Measurements from ENCODE around the gene ZFYVE16. TPM values are rescaled to one million over a fixed set of nuclear protein-coding genes. Genes with fewer than 3 reads are reported as not detected.

Gene ZFYVE16
- total RNA-seq: 21.2 and 21.8 TPM in 2 replicates

GRCh38 chr5:80407735-80408483, at the start of gene ZFYVE16:
ZFYVE16 (plus strand) TSS chr5:80408064; CDS start chr5:80434148, 26,084 bp downstream.

DNA sequence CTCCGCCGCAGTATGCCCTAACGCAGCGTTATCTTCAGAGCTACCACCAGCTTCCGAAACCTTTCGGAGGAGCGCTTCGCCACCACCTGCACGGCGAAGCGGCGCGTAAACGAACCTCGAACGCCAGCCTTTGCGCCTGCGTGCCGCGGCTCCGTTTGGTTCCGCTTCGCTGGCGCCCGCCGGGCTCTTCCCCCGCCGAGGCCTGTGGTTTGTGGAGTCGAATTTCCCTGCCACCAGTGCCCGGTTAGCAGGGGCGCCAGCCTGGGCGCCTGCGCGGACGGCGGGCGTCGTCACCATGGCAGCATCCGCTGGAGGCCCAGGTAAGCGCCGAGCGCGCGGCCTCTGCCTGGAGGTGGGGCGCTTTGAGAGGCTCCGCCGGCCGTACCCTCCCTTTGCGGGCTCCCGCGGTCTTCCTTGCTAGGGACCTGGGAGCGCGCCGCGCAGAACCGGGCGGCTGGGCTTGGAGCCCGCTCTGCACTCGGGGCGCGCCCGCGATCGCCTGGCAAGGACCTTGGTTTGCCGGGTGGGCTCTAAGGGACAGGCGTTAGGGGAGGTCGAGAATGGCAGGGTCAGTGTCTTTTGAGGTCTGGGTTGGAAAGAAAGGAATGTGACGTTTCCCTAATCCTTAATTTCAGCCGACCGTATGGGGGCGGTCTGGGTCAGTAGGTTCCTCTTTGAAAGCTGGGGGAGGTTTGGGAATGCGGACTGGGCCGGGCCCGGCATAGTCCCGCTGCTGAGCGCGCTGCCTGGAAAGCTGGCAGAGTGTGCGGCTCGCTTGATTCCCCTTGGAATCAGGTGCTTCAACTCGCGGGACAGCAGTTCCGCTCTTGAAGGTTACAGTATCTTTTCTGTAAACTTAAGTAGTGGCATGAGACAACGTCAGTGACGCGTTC, 80.2 kb downstream of the ZFYVE16 start, which contains the start of gene FAM151B:
FAM151B (plus strand) TSS at position 272 of the 893 bp plus-strand sequence; CDS start at position 296, 24 bp downstream.

Small RNA genes within 50 kb of the gene (small RNA-seq; reads per million reads assigned to genes)
- gene RNU6-211P: 0.09 reads per million

Other genes with a start within 250 kb of the ZFYVE16 start
- 16.7 and 19.2 TPM in 2 replicates for gene SERINC5, start 152.0 kb upstream of the ZFYVE16 start, total RNA-seq
- not detected in 2 replicates for gene SPZ1, start 88.1 kb upstream of the ZFYVE16 start, total RNA-seq
- 5.1 and 5.6 TPM in 2 replicates for gene FAM151B, start 80.0 kb downstream of the ZFYVE16 start, total RNA-seq
- gene ANKRD34B, start 162.2 kb downstream of the ZFYVE16 start, total RNA-seq: under 0.01 TPM in 1 of 2 replicates, not detected in the other
- 17.8 and 23.6 TPM in 2 replicates for gene MSH3, start 246.6 kb downstream of the ZFYVE16 start, total RNA-seq
- gene DHFR, start 246.9 kb downstream of the ZFYVE16 start, total RNA-seq: 14.1 and 27.1 TPM in 2 replicates